Adipocyte (in vitro differentiated cells): ENCODE measurements around the gene ADCY5.

Experiments
- DNase-seq: peaks from one replicate; pipeline ENCODE4 v3.0.0-alpha.2; 2015; ENCODE audit warnings: low read depth
- H3K27me3 ChIP-seq: replicated peaks from 2 replicates; pipeline ENCODE4 v1.7.0; 2013; ENCODE audit warnings: mild to moderate bottlenecking, low read length, moderate library complexity; ENCODE audit not compliant: control insufficient read depth, insufficient read depth
- H3K36me3 ChIP-seq: 2 replicates; pipeline ENCODE4 v1.7.0; 2013; ENCODE audit warnings: low read length, mild to moderate bottlenecking, moderate library complexity; ENCODE audit not compliant: control insufficient read depth, insufficient read depth, severe bottlenecking
- H3K4me1 ChIP-seq: 2 replicates; pipeline ENCODE4 v1.7.0; 2013; ENCODE audit warnings: mild to moderate bottlenecking, low read length, moderate library complexity; ENCODE audit not compliant: control insufficient read depth, insufficient read depth
- H3K4me3 ChIP-seq: 2 replicates; pipeline ENCODE4 v1.7.0; 2013; ENCODE audit warnings: mild to moderate bottlenecking, low read length, moderate library complexity
- H3K9ac ChIP-seq: 2 replicates; pipeline ENCODE4 v1.7.0; 2013; ENCODE audit warnings: mild to moderate bottlenecking, low read length, moderate library complexity
- H3K9me3 ChIP-seq: 2 replicates; pipeline ENCODE4 v1.7.0; 2013; ENCODE audit warnings: mild to moderate bottlenecking, low read length, moderate library complexity; ENCODE audit not compliant: control insufficient read depth

Gene ADCY5

DNA sequence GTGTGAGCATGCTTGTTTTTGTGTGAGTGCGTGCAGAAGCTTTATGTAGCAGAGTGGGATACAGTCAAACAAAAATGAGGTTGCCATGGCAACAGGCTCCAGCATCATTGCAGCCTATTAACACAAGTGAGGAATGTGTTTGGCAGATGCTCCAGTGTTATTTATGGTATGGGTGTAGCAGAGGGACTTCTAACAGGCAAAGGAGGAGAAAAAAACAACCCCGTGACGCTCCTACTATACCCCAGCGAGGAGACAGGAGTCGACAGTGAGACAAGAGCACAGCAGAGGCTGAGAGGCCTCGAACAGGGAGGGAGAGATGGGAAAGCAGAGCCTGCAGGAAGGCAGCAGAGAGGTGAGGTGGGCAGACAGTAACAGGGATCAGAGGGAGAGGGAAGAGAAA, 4.9 kb downstream of the ADCY5 start:
- peaks cover 65% of the 10 kb centered on the region for H3K27me3 ChIP-seq
- no peak overlapping the region for H3K9ac ChIP-seq
- H3K9me3 ChIP-seq: no peaks in the 10 kb centered on the region
- H3K4me1 ChIP-seq: no peaks in the 10 kb centered on the region
- DNase-seq: no peak
- H3K36me3 ChIP-seq: no peaks in the 10 kb centered on the region
- H3K4me3 ChIP-seq: no peak overlapping the region

DNA sequence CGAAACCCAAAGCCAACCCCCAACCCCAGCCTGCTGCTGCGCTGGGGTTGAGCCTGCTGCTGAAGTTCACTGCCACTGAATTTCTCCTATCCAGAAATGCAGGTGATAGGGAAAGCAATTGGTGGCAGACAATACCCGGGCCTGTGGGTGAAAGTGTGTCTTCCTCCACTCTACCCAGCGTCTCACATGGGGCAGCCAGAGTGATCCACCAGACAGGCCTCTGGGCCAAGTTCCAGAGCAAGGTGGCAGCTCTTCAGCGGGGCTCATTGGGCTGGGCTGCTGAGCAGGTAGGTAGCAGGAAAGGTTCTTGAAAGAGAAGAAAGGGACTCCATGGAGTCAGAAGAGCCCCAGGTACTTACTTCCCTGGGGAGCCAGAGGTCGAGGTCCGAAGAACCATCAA, 6.0 kb downstream of the ADCY5 start:
- DNase-seq: no peak
- Histone ChIP-seq H3K36me3 (no peaks in the 10 kb centered on the region), H3K4me3 (no peak overlapping the region), H3K9ac (no peak overlapping the region), H3K27me3 (peaks cover 69% of the 10 kb centered on the region), H3K9me3 (no peaks in the 10 kb centered on the region), H3K4me1 (no peaks in the 10 kb centered on the region)

DNA sequence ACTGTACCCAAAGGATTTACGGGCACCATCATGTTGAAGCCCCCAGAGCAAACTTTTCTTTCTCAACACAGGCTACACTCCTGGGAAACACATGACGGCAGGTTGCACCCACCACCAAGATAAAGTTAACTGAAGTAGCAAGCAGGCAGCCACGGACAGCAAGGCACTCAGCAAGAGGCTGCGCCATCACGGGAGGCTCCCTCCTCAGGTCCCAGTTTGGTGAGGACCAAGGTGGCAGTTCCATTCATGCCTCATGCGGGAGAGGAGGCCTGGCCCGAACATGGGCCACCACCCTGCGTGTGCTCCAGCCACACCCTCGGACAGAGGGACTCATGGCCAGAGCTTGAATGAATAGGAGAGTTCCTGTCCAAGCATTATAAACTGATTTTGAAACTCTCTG, 6.8 kb downstream of the ADCY5 start:
- Histone ChIP-seq H3K9ac (no peak overlapping the region), H3K4me3 (no peak overlapping the region), H3K4me1 (no peaks in the 10 kb centered on the region), H3K27me3 (peaks cover 70% of the 10 kb centered on the region), H3K9me3 (no peaks in the 10 kb centered on the region), H3K36me3 (no peaks in the 10 kb centered on the region)
- DNase-seq: no peak

DNA sequence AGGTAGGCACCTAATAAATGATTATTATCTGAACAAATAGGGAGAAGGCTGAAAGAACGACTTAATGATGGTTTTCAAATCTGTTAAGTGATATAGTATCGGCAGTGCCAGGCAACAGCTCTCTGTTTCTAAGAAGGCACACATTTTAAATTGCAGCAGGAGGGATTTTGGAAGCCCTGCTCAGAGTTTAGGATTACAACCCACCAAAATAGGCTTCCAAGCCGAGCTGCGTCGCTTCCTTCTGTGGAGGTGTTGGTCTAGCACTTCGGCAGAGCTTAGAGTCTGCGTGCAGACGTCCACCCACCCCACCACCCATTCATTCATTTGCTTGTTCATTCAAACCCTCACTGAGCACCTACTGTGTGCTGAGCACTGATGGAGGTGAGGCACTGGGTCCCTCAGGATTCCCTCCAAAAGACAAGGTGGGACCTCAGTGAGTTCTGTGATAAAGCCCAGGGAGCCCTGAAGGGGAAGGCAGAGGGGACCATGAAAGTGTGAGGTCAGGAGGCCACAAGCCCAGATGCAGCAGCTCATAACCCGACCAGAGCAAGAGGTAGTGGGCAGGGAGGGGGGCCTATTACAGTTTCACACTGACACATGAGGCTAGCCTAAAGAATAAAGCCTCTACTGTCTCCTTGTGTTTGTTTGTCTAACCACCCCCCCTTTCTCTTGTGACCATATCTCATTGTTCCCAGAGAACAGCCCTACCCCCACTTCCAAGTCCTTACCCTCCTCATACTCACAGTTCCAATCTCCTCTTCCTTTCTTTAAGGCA, 8.9 kb downstream of the ADCY5 start:
- Histone ChIP-seq H3K9me3 (no peaks in the 10 kb centered on the region), H3K4me3 (no peak overlapping the region), H3K4me1 (no peaks in the 10 kb centered on the region), H3K27me3 (peaks cover 58% of the 10 kb centered on the region), H3K9ac (no peak overlapping the region), H3K36me3 (no peaks in the 10 kb centered on the region)
- DNase-seq: no peak

DNA sequence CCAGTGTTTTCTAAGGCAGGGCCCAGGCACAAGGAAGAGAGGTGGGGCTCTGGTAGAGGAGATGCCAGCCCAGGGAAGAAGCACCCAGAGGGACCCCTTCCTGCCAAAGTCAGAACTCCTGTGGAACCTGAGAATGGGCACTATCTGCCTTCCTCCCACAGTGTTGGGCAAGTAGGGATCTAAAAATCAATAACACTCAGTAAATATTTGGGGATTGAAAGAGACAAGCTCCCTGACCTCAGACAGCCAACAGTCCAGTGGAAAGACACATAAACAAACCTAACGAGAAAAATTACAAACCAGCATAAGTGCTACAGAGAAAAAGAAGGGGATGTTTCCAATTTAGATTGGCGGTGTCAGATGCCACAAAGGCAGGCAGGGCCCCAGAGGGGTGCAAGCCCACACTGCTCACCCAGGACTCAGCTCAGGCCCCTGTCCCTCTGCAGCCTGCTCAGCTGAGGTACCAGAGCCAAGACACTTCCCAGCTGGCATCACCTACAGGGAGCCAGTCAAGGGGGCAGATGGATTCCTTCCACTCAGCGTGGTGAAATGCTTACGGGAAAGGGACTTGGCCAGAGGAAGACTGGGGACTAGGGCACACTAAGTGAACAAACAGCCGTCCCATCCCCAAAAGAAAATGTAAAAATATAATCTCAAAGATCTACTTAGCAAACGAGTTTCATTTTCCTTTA, 15.9 kb downstream of the ADCY5 start:
- Histone ChIP-seq H3K9ac (no peak overlapping the region), H3K9me3 (no peaks in the 10 kb centered on the region), H3K27me3 (peaks cover 63% of the 10 kb centered on the region), H3K36me3 (no peaks in the 10 kb centered on the region), H3K4me1 (no peaks in the 10 kb centered on the region), H3K4me3 (no peak overlapping the region)
- peak; percentile 10 for DNase-seq

DNA sequence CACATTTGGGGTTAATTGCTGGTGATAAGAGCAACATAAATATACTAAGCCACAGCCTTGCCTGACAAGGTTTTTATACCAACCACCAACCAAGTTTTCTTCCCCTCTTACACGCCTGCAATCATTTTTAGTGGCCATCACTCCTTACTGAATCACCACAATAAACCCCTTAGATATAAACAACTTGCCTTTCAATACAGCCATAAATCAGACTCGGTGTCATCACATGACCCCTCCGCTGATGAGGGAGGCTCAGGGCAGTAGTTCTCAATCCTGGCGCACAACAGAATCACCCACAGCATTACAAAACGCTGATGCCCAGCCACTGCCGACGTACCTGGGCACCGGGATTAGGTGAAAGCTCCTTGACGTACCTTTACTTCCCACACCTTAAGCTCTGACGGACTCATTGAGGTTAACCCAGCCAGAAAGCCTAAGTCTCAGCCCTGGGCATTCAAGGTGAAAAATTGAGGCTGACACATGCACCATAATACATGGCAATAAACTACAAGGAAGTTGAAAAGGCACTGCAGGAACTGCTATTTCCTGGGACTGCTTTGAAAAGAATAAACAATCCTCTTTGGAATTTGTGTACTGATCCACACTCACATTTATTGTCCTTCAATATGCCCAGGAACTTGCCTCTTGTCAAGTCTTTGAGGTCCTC, 17.1 kb downstream of the ADCY5 start:
- DNase-seq: no peak
- Histone ChIP-seq H3K9me3 (no peaks in the 10 kb centered on the region), H3K36me3 (no peaks in the 10 kb centered on the region), H3K9ac (no peak overlapping the region), H3K4me1 (no peaks in the 10 kb centered on the region), H3K4me3 (no peak overlapping the region), H3K27me3 (peaks cover 63% of the 10 kb centered on the region)

DNA sequence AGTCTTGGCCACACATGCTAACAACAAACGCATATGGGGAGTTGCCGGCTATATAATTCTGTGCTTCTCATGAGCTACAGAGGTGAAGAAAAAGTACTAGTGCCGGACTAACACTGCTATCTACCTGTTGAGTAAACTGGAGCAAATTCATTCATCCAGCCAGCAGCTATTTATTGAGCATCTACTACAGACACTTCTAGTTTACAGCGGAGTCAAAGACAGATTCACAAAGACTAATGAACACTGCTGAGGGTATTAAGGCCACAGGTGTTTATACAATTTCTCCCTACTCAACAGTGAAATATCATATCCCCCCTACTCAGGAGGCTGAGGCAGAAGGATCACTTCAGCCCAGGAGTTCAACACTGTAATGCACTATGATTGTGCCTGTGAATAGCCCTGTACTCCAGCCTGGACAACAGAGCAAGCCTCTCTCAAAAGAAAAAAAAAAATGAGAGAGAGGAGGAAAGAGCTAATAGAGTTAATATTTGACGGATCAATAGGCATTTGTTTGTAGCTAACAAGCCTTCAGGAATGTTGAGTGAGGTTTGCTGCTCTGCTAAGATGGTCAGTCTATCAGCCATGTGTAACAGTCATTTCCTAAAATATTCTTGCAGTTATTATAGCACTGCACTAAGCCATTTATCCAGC, 17.8 kb downstream of the ADCY5 start:
- Histone ChIP-seq H3K27me3 (peaks cover 66% of the 10 kb centered on the region), H3K9me3 (no peaks in the 10 kb centered on the region), H3K4me1 (no peaks in the 10 kb centered on the region), H3K4me3 (no peak overlapping the region), H3K36me3 (no peaks in the 10 kb centered on the region), H3K9ac (no peak overlapping the region)
- no peak for DNase-seq

DNA sequence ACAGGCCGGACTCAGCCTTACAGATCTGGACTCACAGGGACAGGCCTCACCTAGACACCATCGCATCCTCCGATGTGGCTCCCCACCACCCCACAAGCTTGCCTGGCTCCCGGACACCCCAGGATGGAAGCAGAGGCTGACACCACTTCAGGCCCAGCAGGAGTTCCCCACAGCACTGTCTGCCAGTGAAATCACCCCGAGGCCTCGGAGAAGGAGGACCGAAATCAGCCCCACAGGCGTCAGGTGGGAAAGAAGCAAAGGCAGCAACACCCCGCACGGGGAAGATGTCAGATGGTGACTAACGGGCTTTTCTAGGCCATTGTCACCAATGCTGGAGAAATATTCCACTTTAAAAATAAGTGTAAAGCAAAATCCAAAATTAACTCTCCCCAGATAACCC, 18.6 kb downstream of the ADCY5 start:
- Histone ChIP-seq H3K4me3 (no peak overlapping the region), H3K27me3 (peaks cover 67% of the 10 kb centered on the region), H3K9ac (no peak overlapping the region), H3K4me1 (peaks cover 1% of the 10 kb centered on the region), H3K9me3 (no peaks in the 10 kb centered on the region), H3K36me3 (no peaks in the 10 kb centered on the region)
- no peak for DNase-seq

DNA sequence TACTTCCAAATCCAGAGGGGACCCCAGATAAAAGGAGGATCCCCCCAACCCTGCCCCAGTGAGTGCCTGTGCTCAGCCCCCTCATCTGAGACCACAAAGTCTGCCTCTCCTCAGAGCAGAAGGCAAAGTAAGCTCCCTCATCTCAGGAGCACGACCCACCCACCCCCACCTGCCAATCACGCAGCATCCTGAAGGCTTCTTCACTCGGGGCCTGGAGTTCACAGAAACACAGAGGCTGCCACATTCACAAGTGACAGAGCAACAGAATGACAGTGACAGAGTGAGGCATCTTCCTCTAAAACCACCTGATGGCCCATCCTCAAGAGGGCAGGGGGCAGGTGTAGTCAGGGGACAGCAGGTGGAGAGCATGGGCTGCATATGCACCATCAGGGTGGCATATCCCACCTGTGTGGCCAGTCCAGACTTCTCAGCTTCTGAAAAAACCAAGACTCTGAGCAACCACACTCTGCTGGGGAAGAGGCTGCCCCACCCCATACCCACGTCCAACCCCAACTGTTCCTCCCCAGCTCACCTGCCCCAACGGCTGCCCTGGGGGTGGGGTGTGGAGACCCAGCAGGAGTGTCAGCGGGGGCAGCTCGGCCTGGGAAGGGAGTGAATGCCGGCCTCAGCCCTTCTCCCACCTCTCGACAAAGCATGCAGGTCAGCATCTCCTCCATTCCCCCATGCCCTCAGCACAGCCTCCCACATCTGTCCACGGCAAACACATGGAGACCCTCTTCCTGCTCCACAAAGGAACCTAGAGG, 19.3 kb downstream of the ADCY5 start:
- peaks cover 8% of the 10 kb centered on the region for H3K4me1 ChIP-seq
- DNase-seq: no peak
- H3K9me3 ChIP-seq: no peaks in the 10 kb centered on the region
- H3K9ac ChIP-seq: no peak overlapping the region
- H3K36me3 ChIP-seq: no peaks in the 10 kb centered on the region
- no peak overlapping the region for H3K4me3 ChIP-seq
- H3K27me3 ChIP-seq: peaks cover 70% of the 10 kb centered on the region

DNA sequence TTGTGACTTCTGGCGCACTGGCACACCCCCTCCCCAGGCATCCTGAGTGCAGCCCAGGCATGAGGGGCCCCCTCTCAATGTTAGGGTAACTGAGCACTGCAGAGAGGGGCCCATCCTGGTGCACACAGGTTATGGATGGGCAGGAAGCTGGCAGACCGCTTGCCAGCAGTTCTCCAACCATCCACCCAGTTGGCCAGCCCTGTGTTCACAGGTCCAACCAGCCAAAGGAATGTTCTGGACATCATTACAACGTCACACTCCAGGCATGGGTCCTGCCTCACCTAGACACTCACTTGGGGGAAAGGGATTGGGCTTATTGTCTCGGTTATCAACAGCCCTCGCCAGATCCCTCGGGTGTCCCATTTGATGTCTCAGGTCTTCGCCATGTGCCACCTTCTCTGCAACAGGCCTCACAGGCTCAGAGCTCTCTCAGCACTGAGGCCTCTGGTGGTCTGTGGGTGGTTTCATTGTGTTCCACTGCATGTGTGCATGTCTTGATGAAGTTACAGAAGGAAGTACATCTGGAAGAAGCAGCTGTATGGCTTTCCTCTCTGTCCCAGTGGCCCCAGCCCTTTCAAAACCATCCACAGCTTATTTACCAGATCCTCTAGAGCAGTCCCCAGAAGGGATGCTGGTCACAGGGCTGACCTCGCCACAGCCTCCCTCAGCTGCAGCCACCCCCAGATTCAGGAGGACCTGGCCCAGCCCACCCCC, 23.7 kb downstream of the ADCY5 start:
- Histone ChIP-seq H3K9me3 (no peaks in the 10 kb centered on the region), H3K4me3 (no peak overlapping the region), H3K9ac (no peak overlapping the region), H3K4me1 (peaks cover 19% of the 10 kb centered on the region), H3K36me3 (no peaks in the 10 kb centered on the region), H3K27me3 (peaks cover 63% of the 10 kb centered on the region)
- no peak for DNase-seq
